Left cardiac atrium (tissue), 4 donors: ENCODE results near the gene MATN3. TPM values are rescaled to one million over a fixed set of nuclear protein-coding genes. Genes with fewer than 3 reads are reported as not detected.

Source experiments
- ATAC-seq, 2 donors: fragments of 200-7000 bp; cut with Tn5 transposase; one replicate each; pipeline ENCODE4 v1.9.1; 2020; ENCODE audit warnings: mild to moderate bottlenecking in 2 of 2, moderate library complexity in 2 of 2
- DNase-seq: peaks from one replicate; pipeline ENCODE4 v3.0.0-alpha.2; 2020
- intact Hi-C, 2 donors: fragments of 100-400 bp; cut with DNase I; formaldehyde crosslinking; loops; one replicate each; pipeline versions ENCODE4 v1.14.1 to v1.15.1; 2022 to 2023
- total RNA-seq, 2 donors: library from RNA; stranded (reverse); fragmentation: NEBNext Ultra II Directional; extraction: Animal tissue kit (Norgen Biotek cat#: 25700); gene quantifications; one replicate each; pipeline ENCODE4 v1.2.1, GENCODE V29; 2021
- donor health status: DM: no; HTN: yes; CAD: no.
- donor health status: DM: no; HTN: yes; CAD: no; lungs with severe emphysema.
- donor health status: DM: yes; HTN: yes; CAD: no.
- donor health status: Dilated cardiomyopathy.

MATN3 gene
- total RNA-seq, 2 donors from 2014 or later: 0.29 to 0.52 TPM

- no peak for DNase-seq
- ATAC-seq: peak in 1 of 2 donors; percentile 36
- intact Hi-C loops: no loop called here
Measured at GRCh38 chr2:20040489-20041172, 28.2 kb upstream of the MATN3 start.

GRCh38 chr2:20037660-20038059, 25.2 kb upstream of the MATN3 start:
- DNase-seq: no peak
- ATAC-seq: no peak
- intact Hi-C loops: no loop called here

GRCh38 chr2:20035955-20036666, 23.6 kb upstream of the MATN3 start:
- intact Hi-C loops: no loop called here
- no peak for DNase-seq
- peak in 1 of 2 donors; percentile 35 for ATAC-seq

- ATAC-seq (no peak), DNase-seq (no peak)
- intact Hi-C loops: no loop called here
Measured at GRCh38 chr2:20034821-20035220, 22.4 kb upstream of the MATN3 start.

GRCh38 chr2:20034218-20034617, 21.8 kb upstream of the MATN3 start:
- intact Hi-C loops: no loop called here
- DNase-seq (no peak), ATAC-seq (no peak)

- ATAC-seq (no peak), DNase-seq (no peak)
- intact Hi-C loops: no loop called here
Measured at GRCh38 chr2:20033322-20033721, 20.9 kb upstream of the MATN3 start.

- intact Hi-C loops: no loop called here
- DNase-seq (no peak), ATAC-seq (no peak)
Measured at GRCh38 chr2:20030224-20030623, 17.8 kb upstream of the MATN3 start.

- intact Hi-C loops: no loop called here
- ATAC-seq: peak in 1 of 2 donors; percentile 38
- no peak for DNase-seq
Measured at GRCh38 chr2:20027705-20028434, 15.4 kb upstream of the MATN3 start.

- no peak for ATAC-seq
- DNase-seq: no peak
- intact Hi-C loops: no loop called here
Measured at GRCh38 chr2:20027260-20027677, 14.8 kb upstream of the MATN3 start.

GRCh38 chr2:20025065-20025786, 12.8 kb upstream of the MATN3 start:
- no peak for DNase-seq
- ATAC-seq: no peak
- intact Hi-C loops: no loop called here

- ATAC-seq (no peak), DNase-seq (no peak)
- intact Hi-C loops: no loop called here
Measured at GRCh38 chr2:20023688-20024087, 11.2 kb upstream of the MATN3 start.

GRCh38 chr2:20021405-20022009, 9.0 kb upstream of the MATN3 start:
- ATAC-seq (no peak), DNase-seq (no peak)
- intact Hi-C loops: no loop called here

GRCh38 chr2:20019747-20020146, 7.3 kb upstream of the MATN3 start:
- peak in 1 of 2 donors; percentile 55 for ATAC-seq
- intact Hi-C loops: no loop called here
- no peak for DNase-seq

GRCh38 chr2:20018601-20019152, 6.2 kb upstream of the MATN3 start:
- intact Hi-C loops: no loop called here
- no peak for DNase-seq
- no peak for ATAC-seq

GRCh38 chr2:20016346-20016745, 3.9 kb upstream of the MATN3 start:
- intact Hi-C loops: no loop called here
- DNase-seq: no peak
- ATAC-seq: no peak

GRCh38 chr2:20015482-20016083, 3.1 kb upstream of the MATN3 start:
- intact Hi-C loops: loop anchor here in 1 of 2 donors (1.0 kb wide), 1 partner anchor 83 kb away; no protein-coding TSS in a partner anchor
- no peak for DNase-seq
- ATAC-seq: peak in 1 of 2 donors; percentile 28

GRCh38 chr2:20013126-20013849, 820 bp upstream of the MATN3 start:
- ATAC-seq (peak; percentile 30 to 48), DNase-seq (no peak)
- intact Hi-C loops: loop anchor here in 1 of 2 donors (5.0 kb wide), 1 partner anchor 79 kb away; no protein-coding TSS in a partner anchor

GRCh38 chr2:20012032-20012281, 511 bp downstream of the MATN3 start:
- intact Hi-C loops: loop anchor here in 1 of 2 donors (5.0 kb wide), 1 partner anchor 80 kb away; no protein-coding TSS in a partner anchor
- peak; percentile 12 to 14 for ATAC-seq
- no peak for DNase-seq
